Pancreas (tissue), 10 donors: Measurements from ENCODE around the gene PTH2R. TPM values are rescaled to one million over a fixed set of nuclear protein-coding genes. Genes with fewer than 3 reads are reported as not detected.

Source experiments
- ATAC-seq, 4 donors: fragments of 200-7000 bp; cut with Tn5 transposase; one replicate each; pipeline versions ENCODE4 v1.8.0 to v1.9.1; 2020; ENCODE audit warnings: mild to moderate bottlenecking in 4 of 4, moderate library complexity in 4 of 4
- DNase-seq, 6 donors: peaks; one replicate each; pipeline ENCODE4 v3.0.0-alpha.2; 2020
- FAIRE-seq: peaks from 2 replicates; lab custom pipeline; 2012; peaks lifted over from hg19 to GRCh38; lab: Jason Lieb, UNC
- H3K27ac ChIP-seq, 4 donors: fragments of 200-600 bp; sonication (generic); 1 replicate in 3 of 4; 2 replicates in 1 of 4; pipeline versions ENCODE4 v1.5.0 to v1.8.0; 2020
- H3K27me3 ChIP-seq, 4 donors: fragments of 200-600 bp; one replicate each; pipeline ENCODE4 v1.8.0; 2021
- H3K36me3 ChIP-seq, 3 donors: fragments of 200-600 bp; sonication (generic) in 1 of 3; one replicate each; pipeline versions ENCODE4 v1.5.0 to v1.8.0; 2020 to 2021
- H3K4me1 ChIP-seq, 3 donors: fragments of 200-600 bp; one replicate each; pipeline ENCODE4 v1.8.0; 2021
- H3K4me3 ChIP-seq, 4 donors: fragments of 200-600 bp; sonication (generic) in 2 of 4; one replicate each; pipeline versions ENCODE4 v1.5.0 to v1.8.0; 2020 to 2021
- H3K9me3 ChIP-seq, 4 donors: fragments of 200-600 bp; one replicate each; pipeline ENCODE4 v1.8.0; 2021
- CTCF ChIP-seq, 4 donors: fragments of 200-600 bp; sonication (generic) in 3 of 4; IDR thresholded peaks; one replicate each; pipeline versions ENCODE4 v1.5.0 to v1.8.0; 2021; ENCODE audit warnings: antibody characterized with exemption in 4 of 4
- WGBS, 2 donors: extraction: QIAGEN DNeasy Blood & Tissue Kit; methylation state at CpG; one replicate each; pipeline ENCODE4 v1.1.7; 2013; 5-methylcytosine and 5-hydroxymethylcytosine counted together
- intact Hi-C, 3 donors: fragments of 100-400 bp; cut with DNase I; formaldehyde crosslinking; loops; one replicate each; pipeline versions ENCODE4 v1.11.1 to v1.14.2; 2022
- polyA plus RNA-seq, 2 donors: library from polyadenylated mRNA; stranded (reverse); fragments of 200-250 nt; gene quantifications; one replicate each; pipeline ENCODE4 v1.2.3, GENCODE V29; 2013
- total RNA-seq, 6 donors: library from RNA; stranded (reverse); fragmentation: NEBNext Ultra II Directional in 4 of 6; extraction: Animal tissue kit (Norgen Biotek cat#: 25700) in 4 of 6; gene quantifications; one replicate each; pipeline versions ENCODE4 v1.2.1 to v1.2.4, GENCODE V29; 2021 to 2023
- donor health status: healthy with polysubstance abuse.
- donor health status: DM: no; HTN: no; CAD: no; lungs with moderate emphysema.
- donor health status: DM: no; HTN: no; CAD: no.
- donor health status: control.
- donor health status: control.
- donor health status: Bipolar disorder and iron deficiency.
- donor health status: DM: yes; HTN: yes; CAD: no.
- donor health status: DM: no; HTN: no; CAD: no.
- donor health status: DM: no; HTN: no; CAD: no.
- donor health status: DM: yes; HTN: yes; CAD: no.

Gene PTH2R
- under 1 TPM; 0.19 to 0.62 (median 0.46) TPM for total RNA-seq
- polyA plus RNA-seq: 1 to 10 TPM in 1 of 2 donors, under 1 TPM in 1; 0.49 to 1.5 TPM

GRCh38 chr2:208406474-208407451 lies at the start of gene PTH2R:
PTH2R (plus strand) TSS chr2:208406792; CDS start chr2:208407044, 252 bp downstream.
- H3K9me3 ChIP-seq: no peaks in the 10 kb centered on the region
- H3K4me3 ChIP-seq: peak within 1 kb of the TSS; percentile 22 to 59 (median 38)
- FAIRE-seq: no peak
- H3K27ac ChIP-seq: no peak within 1 kb of the TSS
- H3K27me3 ChIP-seq: no peaks in the 10 kb centered on the region
- H3K36me3 ChIP-seq: no peaks in the 10 kb centered on the region
- no peak for TF ChIP-seq CTCF (IDR thresholded peaks at IDR 0.05)
- intact Hi-C loops: no loop called here
- peak; percentile 33 to 79 (median 45) for DNase-seq
- peaks cover 3 to 5% (median 4%) of the 10 kb centered on the region in 3 donors for H3K4me1 ChIP-seq
- peak; percentile 78 to 87 (median 84) for ATAC-seq
- WGBS, 2 donors: 3% methylated on average over 65 to 82 of the region's 82 CpGs

GRCh38 chr2:208356846-208357574 lies 49.6 kb upstream of the PTH2R start:
- H3K4me3 ChIP-seq: peak overlapping the region in 1 of 4 donors; percentile 39
- FAIRE-seq: no peak
- no peak for ATAC-seq
- intact Hi-C loops: no loop called here
- peaks cover 0 to 10% (median 3%) of the 10 kb centered on the region in 3 donors for H3K36me3 ChIP-seq
- WGBS, 2 donors: 15 to 32% methylated on average over 1 of the region's 1 CpG
- H3K27ac ChIP-seq: peak overlapping the region in 1 of 4 donors; percentile 29
- TF ChIP-seq CTCF (IDR thresholded peaks at IDR 0.05): no peak
- peaks cover 4 to 15% (median 5%) of the 10 kb centered on the region in 3 donors for H3K4me1 ChIP-seq
- no peaks in the 10 kb centered on the region for H3K27me3 ChIP-seq
- no peak for DNase-seq
- H3K9me3 ChIP-seq: no peaks in the 10 kb centered on the region

GRCh38 chr2:208358758-208359631 lies 47.6 kb upstream of the PTH2R start:
- Histone ChIP-seq H3K36me3 (peaks cover 0 to 10% (median 3%) of the 10 kb centered on the region in 3 donors), H3K9me3 (no peaks in the 10 kb centered on the region), H3K27ac (no peak overlapping the region), H3K4me3 (no peak overlapping the region), H3K4me1 (peaks cover 0 to 8% (median 5%) of the 10 kb centered on the region in 3 donors), H3K27me3 (no peaks in the 10 kb centered on the region)
- intact Hi-C loops: no loop called here
- ATAC-seq: no peak
- TF ChIP-seq CTCF (IDR thresholded peaks at IDR 0.05): no peak
- DNase-seq: no peak
- FAIRE-seq: no peak
- WGBS, 2 donors: 86 to 89% methylated on average over 10 of the region's 10 CpGs

- H3K9me3 ChIP-seq: no peaks in the 10 kb centered on the region
- H3K4me1 ChIP-seq: peaks cover 0 to 8% (median 5%) of the 10 kb centered on the region in 3 donors
- FAIRE-seq (no peak), ATAC-seq (peak in 1 of 4 donors; percentile 8), DNase-seq (peak in 3 of 6 donors; percentile 31 to 69 (median 41))
- H3K27me3 ChIP-seq: no peaks in the 10 kb centered on the region
- WGBS, 2 donors: 93 to 95% methylated on average over 17 of the region's 17 CpGs
- intact Hi-C loops: no loop called here
- H3K36me3 ChIP-seq: peaks cover 0 to 10% (median 0%) of the 10 kb centered on the region in 3 donors
- TF ChIP-seq CTCF (IDR thresholded peaks at IDR 0.05): no peak
- H3K4me3 ChIP-seq: no peak overlapping the region
- no peak overlapping the region for H3K27ac ChIP-seq
These were observed 47.0 kb upstream of the PTH2R start for GRCh38 chr2:208359632-208359986.
